Endothelial cell of umbilical vein (primary cell): ENCODE results near the gene ITFG1. TPM values are rescaled to one million over a fixed set of nuclear protein-coding genes. Genes with fewer than 3 reads are reported as not detected.

Experiments
- BruUV-seq: library from RNA; stranded (reverse); fragments of 400-500 nt; replicated peaks from 2 replicates; lab custom pipeline; 2021; lab: Mats Ljungman, UMichigan
- CTCF ChIA-PET: fragments of 300-600, 350-600 bp; sonication (Branson Sonifier 250); formaldehyde crosslinking; loops from one replicate; lab custom pipeline; 2021; ENCODE audit warnings: antibody characterized with exemption, inconsistent platforms; lab: Charles Lee
- POLR2A ChIA-PET: fragments of 300-600, 350-600 bp; sonication (Branson Sonifier 250); formaldehyde crosslinking; loops from one replicate; lab custom pipeline; 2021; ENCODE audit warnings: antibody characterized with exemption, inconsistent platforms; lab: Charles Lee
- DNase-seq: peaks from one replicate; pipeline ENCODE4 v3.0.0-alpha.2; 2011; ENCODE audit warnings: low read depth, low spot score
- FAIRE-seq: peaks from 2 replicates; lab custom pipeline; 2011; peaks lifted over from hg19 to GRCh38; lab: Jason Lieb, UNC
- H2AFZ ChIP-seq: 2 replicates; pipeline ENCODE4 v1.6.0; 2012; ENCODE audit warnings: low read depth, low read length, control low read depth, inconsistent platforms
- H3K27ac ChIP-seq: 2 replicates; pipeline ENCODE4 v1.5.1; 2011; ENCODE audit warnings: low read depth, mild to moderate bottlenecking, control low read depth, low read length, moderate library complexity; ENCODE audit not compliant: insufficient read depth
- H3K27me3 ChIP-seq, 2 experiments: 2 replicates each; pipeline versions ENCODE4 v1.6.0 to v1.6.1; 2011; ENCODE audit warnings: low read length in 2 of 2, mixed read lengths in 1 of 2; ENCODE audit not compliant: control insufficient read depth in 2 of 2, insufficient read depth in 2 of 2
- H3K36me3 ChIP-seq, 2 experiments: 2 replicates in 1 of 2; 3 replicates in 1 of 2; pipeline ENCODE4 v1.5.1; 2011; ENCODE audit warnings: low read length in 2 of 2, mild to moderate bottlenecking in 1 of 2, moderate library complexity in 1 of 2; ENCODE audit not compliant: control insufficient read depth in 2 of 2, insufficient read depth in 2 of 2; ENCODE audit errors: extremely low read depth in 1 of 2
- H3K4me1 ChIP-seq: 3 replicates; pipeline ENCODE4 v1.5.1; 2011; ENCODE audit warnings: mild to moderate bottlenecking, low read length; ENCODE audit not compliant: control insufficient read depth, insufficient read depth; ENCODE audit errors: extremely low read depth
- H3K4me2 ChIP-seq: 2 replicates; pipeline ENCODE4 v1.6.1; 2011; ENCODE audit warnings: low read length, control low read depth, mixed read lengths; ENCODE audit not compliant: insufficient read depth
- H3K4me3 ChIP-seq, 3 experiments: fragments of 200-600 bp in 1 of 3; sonication (generic), shearing (Covaris generic) in 1 of 3; replicated peaks in 1 of 3; 2 replicates each; pipeline ENCODE4 v1.5.1; 2011 to 2016; ENCODE audit warnings: control low read depth in 3 of 3, low read length in 3 of 3, mild to moderate bottlenecking in 2 of 3, inconsistent platforms in 1 of 3, low read depth in 1 of 3, moderate library complexity in 1 of 3; ENCODE audit not compliant: insufficient read depth in 1 of 3
- H3K79me2 ChIP-seq: 2 replicates; pipeline ENCODE4 v1.6.0; 2012; ENCODE audit warnings: low read length, inconsistent platforms; ENCODE audit not compliant: control insufficient read depth, insufficient read depth
- H3K9ac ChIP-seq: replicated peaks from 2 replicates; pipeline ENCODE3; 2011; ENCODE audit warnings: low read length, control low read depth; ENCODE audit not compliant: insufficient read depth; ENCODE audit errors: extremely low read depth
- H3K9me1 ChIP-seq: replicated peaks from 3 replicates; pipeline ENCODE4 v1.6.0; 2011; ENCODE audit warnings: mild to moderate bottlenecking, low read length; ENCODE audit not compliant: control insufficient read depth, insufficient read depth; ENCODE audit errors: extremely low read depth
- H3K9me3 ChIP-seq: replicated peaks from 2 replicates; pipeline ENCODE4 v1.5.1; 2012; ENCODE audit warnings: low read length, inconsistent platforms; ENCODE audit not compliant: control insufficient read depth, insufficient read depth
- H4K20me1 ChIP-seq: replicated peaks from 2 replicates; pipeline ENCODE3; 2011; ENCODE audit warnings: mild to moderate bottlenecking, low read length; ENCODE audit not compliant: control insufficient read depth, insufficient read depth; ENCODE audit errors: extremely low read depth
- EZH2 ChIP-seq: IDR thresholded peaks from 2 replicates; pipeline ENCODE4 v1.6.1; 2012; ENCODE audit warnings: borderline replicate concordance, low read depth, mild to moderate bottlenecking, moderate library complexity, low read length, inconsistent platforms; ENCODE audit not compliant: severe bottlenecking
- FOS ChIP-seq: IDR thresholded peaks from 2 replicates; pipeline ENCODE4 v1.6.1; 2011; ENCODE audit warnings: mild to moderate bottlenecking, low read length, moderate library complexity, borderline replicate concordance; ENCODE audit not compliant: insufficient read depth
- GATA2 ChIP-seq: IDR thresholded peaks from 2 replicates; pipeline ENCODE4 v1.7.0; 2011; ENCODE audit warnings: low read depth, mild to moderate bottlenecking, moderate library complexity, mixed read lengths, low read length; ENCODE audit not compliant: insufficient read length, insufficient read depth
- JUN ChIP-seq: IDR thresholded peaks from 2 replicates; pipeline ENCODE4 v1.6.1; 2011; ENCODE audit warnings: borderline replicate concordance, low read depth; ENCODE audit not compliant: insufficient read length, insufficient read depth
- MYC ChIP-seq: IDR thresholded peaks from one replicate; pipeline ENCODE4 v1.6.1; 2011; ENCODE audit warnings: mild to moderate bottlenecking, low read depth, low read length
- POLR2A ChIP-seq: IDR thresholded peaks from 2 replicates; pipeline ENCODE4 v1.6.1; 2012; ENCODE audit warnings: low read depth, mild to moderate bottlenecking, control low read depth, low read length
- POLR2AphosphoS5 ChIP-seq: IDR thresholded peaks from 2 replicates; pipeline ENCODE4 v1.6.1; 2012; ENCODE audit warnings: low read depth, mild to moderate bottlenecking, control low read depth, low read length, moderate library complexity; ENCODE audit not compliant: insufficient read depth
- dilution Hi-C: fragments of 300-500 bp; cut with MboI; formaldehyde crosslinking; loops from one replicate; pipeline ENCODE4 v1.15.0; 2019; ENCODE audit warnings: low sequenced_read_pairs; ENCODE audit not compliant: extremely low pct_ligation_motif_present
- intact Hi-C: fragments of 100-400 bp; cut with micrococcal nuclease; formaldehyde crosslinking; loops from one replicate; pipeline ENCODE4 v1.10.0; 2022
- polyA plus RNA-seq, 4 experiments: library from polyadenylated mRNA; depleted of rRNA in 3 of 4; stranded (reverse) in 3 of 4; unstranded in 1 of 4; fragments of >200 nt; gene quantifications; 2 replicates each; pipeline versions ENCODE4 v1.2.1 to v1.2.3, GENCODE V29; 2011 to 2012; ENCODE audit warnings: missing spikeins in 1 of 4
- total RNA-seq: library from RNA; stranded (reverse); gene quantifications from 2 replicates; pipeline ENCODE4 v1.2.3, GENCODE V29; 2021
- TF ChIP-seq, protein P1 (sequence below), 2 donors: IDR thresholded peaks; 1 replicate in 1 of 2; 2 replicates in 1 of 2; pipeline ENCODE4 v1.5.1; 2011; ENCODE audit warnings: low read length in 2 of 2, mild to moderate bottlenecking in 2 of 2, moderate library complexity in 2 of 2, control low read depth in 1 of 2, inconsistent platforms in 1 of 2, low read depth in 1 of 2; ENCODE audit not compliant: insufficient read depth in 1 of 2; ENCODE audit errors: extremely low read depth in 1 of 2
- TF ChIP-seq, protein P2 (sequence below): IDR thresholded peaks from 2 replicates; pipeline ENCODE4 v1.6.1; 2011; ENCODE audit not compliant: insufficient read depth, insufficient read length

ITFG1 gene
- total and polyA plus RNA-seq, 2 donors (not counting 3 experiments of a cell fraction or from before 2014, with no cell fraction given), result 32.1 to 44.2 TPM

DNA sequence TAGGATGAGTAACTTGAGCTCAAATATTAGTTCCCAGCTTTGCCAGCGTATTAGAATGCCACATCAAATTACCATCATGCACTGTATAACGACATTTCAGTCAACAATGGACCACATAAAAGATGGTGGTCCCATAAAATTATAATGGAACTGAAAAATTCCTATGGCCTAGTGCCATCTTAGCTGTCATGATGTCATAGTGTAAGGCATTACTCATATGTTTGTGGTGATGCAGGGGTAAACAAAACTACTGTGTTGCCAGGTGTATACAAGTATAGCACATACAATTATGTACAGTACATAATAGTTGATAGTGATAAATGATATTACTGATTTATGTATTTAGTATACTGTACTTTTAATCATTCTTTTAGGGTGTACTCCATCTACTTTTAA lies 262.7 kb downstream of the ITFG1 start:
- H2AFZ ChIP-seq, result no peak overlapping the region
- no peaks in the 10 kb centered on the region for H3K79me2 ChIP-seq
- no peak overlapping the region for H3K9ac ChIP-seq
- H3K9me3 ChIP-seq, result no peaks in the 10 kb centered on the region
- CTCF ChIA-PET, result no interaction called here
- H3K27ac ChIP-seq, result no peak overlapping the region
- BruUV-seq, result no TSS peak
- dilution Hi-C loops (no loop called here), intact Hi-C loops (no loop called here)
- POLR2A ChIA-PET, result no interaction called here
- no peaks in the 10 kb centered on the region for H3K36me3 ChIP-seq
- no peak overlapping the region for H3K4me2 ChIP-seq
- TF ChIP-seq FOS (no peak), GATA2 (no peak), MYC (no peak), JUN (no peak), EZH2 (no peak), POLR2A (no peak), POLR2AphosphoS5 (no peak)
- TF ChIP-seq, protein P1, sequence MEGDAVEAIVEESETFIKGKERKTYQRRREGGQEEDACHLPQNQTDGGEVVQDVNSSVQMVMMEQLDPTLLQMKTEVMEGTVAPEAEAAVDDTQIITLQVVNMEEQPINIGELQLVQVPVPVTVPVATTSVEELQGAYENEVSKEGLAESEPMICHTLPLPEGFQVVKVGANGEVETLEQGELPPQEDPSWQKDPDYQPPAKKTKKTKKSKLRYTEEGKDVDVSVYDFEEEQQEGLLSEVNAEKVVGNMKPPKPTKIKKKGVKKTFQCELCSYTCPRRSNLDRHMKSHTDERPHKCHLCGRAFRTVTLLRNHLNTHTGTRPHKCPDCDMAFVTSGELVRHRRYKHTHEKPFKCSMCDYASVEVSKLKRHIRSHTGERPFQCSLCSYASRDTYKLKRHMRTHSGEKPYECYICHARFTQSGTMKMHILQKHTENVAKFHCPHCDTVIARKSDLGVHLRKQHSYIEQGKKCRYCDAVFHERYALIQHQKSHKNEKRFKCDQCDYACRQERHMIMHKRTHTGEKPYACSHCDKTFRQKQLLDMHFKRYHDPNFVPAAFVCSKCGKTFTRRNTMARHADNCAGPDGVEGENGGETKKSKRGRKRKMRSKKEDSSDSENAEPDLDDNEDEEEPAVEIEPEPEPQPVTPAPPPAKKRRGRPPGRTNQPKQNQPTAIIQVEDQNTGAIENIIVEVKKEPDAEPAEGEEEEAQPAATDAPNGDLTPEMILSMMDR (IDR thresholded peaks at IDR 0.05; ENCODE audit: extremely low read depth in 1 of 2, insufficient read depth in 1 of 2, low read depth in 1 of 2, low read length in 2 of 2), result no peak
- TF ChIP-seq, protein P2, sequence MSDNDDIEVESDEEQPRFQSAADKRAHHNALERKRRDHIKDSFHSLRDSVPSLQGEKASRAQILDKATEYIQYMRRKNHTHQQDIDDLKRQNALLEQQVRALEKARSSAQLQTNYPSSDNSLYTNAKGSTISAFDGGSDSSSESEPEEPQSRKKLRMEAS, result no peak
- H3K4me1 ChIP-seq, result no peaks in the 10 kb centered on the region
- H3K4me3 ChIP-seq, result no peak overlapping the region
- DNase-seq, result no peak
- no peaks in the 10 kb centered on the region for H3K27me3 ChIP-seq
- H3K9me1 ChIP-seq, result no peaks in the 10 kb centered on the region
- H4K20me1 ChIP-seq, result no peaks in the 10 kb centered on the region
- no peak for FAIRE-seq
